Ureter (tissue), 1 donor: Measurements from ENCODE around the gene CSH2. TPM values are rescaled to one million over a fixed set of nuclear protein-coding genes. Genes with fewer than 3 reads are reported as not detected.
A peak's percentile ranks its signal among the peaks of the same experiment; 100 is the strongest.

ENCODE experiments used
- DNase-seq: peaks from one replicate; pipeline ENCODE4 v3.0.0-alpha.2; 2020; ENCODE audit warnings: low spot score
- total RNA-seq: library from RNA; stranded (reverse); gene quantifications from one replicate; pipeline ENCODE4 v1.2.4, GENCODE V29; 2023
- donor health status: DM: yes; HTN: yes; CAD: no.

The CSH2 gene
- total RNA-seq, 1 donor from 2014 or later = not detected

- DNase-seq = no peak
Measured at GRCh38 chr17:63834431-63835166, 38.9 kb downstream of the CSH2 start.

- DNase-seq = no peak
Measured at GRCh38 chr17:63833741-63834373, 39.6 kb downstream of the CSH2 start.

- DNase-seq = no peak
Measured at GRCh38 chr17:63833026-63833740, 40.3 kb downstream of the CSH2 start.

GRCh38 chr17:63832455-63832854 is 41.0 kb downstream of the CSH2 start:
- no peak for DNase-seq

GRCh38 chr17:63832014-63832413 is 41.5 kb downstream of the CSH2 start:
- no peak for DNase-seq

- no peak for DNase-seq
Measured at GRCh38 chr17:63831505-63831904, 42.0 kb downstream of the CSH2 start.

- DNase-seq = no peak
Measured at GRCh38 chr17:63830904-63831491, 42.5 kb downstream of the CSH2 start.

GRCh38 chr17:63830278-63830677 is 43.2 kb downstream of the CSH2 start:
- DNase-seq = no peak

- no peak for DNase-seq
Measured at GRCh38 chr17:63828936-63829335, 44.5 kb downstream of the CSH2 start.

GRCh38 chr17:63827801-63828221 is 45.7 kb downstream of the CSH2 start:
- DNase-seq = no peak

GRCh38 chr17:63827002-63827800 is 46.3 kb downstream of the CSH2 start, which contains the start of the genes FTSJ3 and PSMC5:
FTSJ3 (minus strand) TSS chr17:63827663; CDS start chr17:63826902, 761 bp downstream.
PSMC5 (plus strand) TSS chr17:63827431; CDS start chr17:63827491, 60 bp downstream.
- peak; percentile 95 for DNase-seq

- no peak for DNase-seq
Measured at GRCh38 chr17:63826468-63827001, 46.9 kb downstream of the CSH2 start.

- no peak for DNase-seq
Measured at GRCh38 chr17:63824362-63824761, 49.1 kb downstream of the CSH2 start.

GRCh38 chr17:63823659-63824331 is 49.7 kb downstream of the CSH2 start:
- no peak for DNase-seq

- DNase-seq = no peak
Measured at GRCh38 chr17:63822537-63822936, 50.9 kb downstream of the CSH2 start.

Other genes starting within 250 kb of the CSH2 start
- 13.8 TPM for gene LIMD2, start 173.6 kb downstream of the CSH2 start, total RNA-seq
- 58.6 TPM for gene STRADA, start 131.9 kb downstream of the CSH2 start, total RNA-seq
- gene CCDC47, start 100.1 kb downstream of the CSH2 start, total RNA-seq = 94.9 TPM
- gene DDX42, start 99.5 kb downstream of the CSH2 start, total RNA-seq = 185 TPM
- 121 TPM for gene PSMC5, start 46.2 kb downstream of the CSH2 start, total RNA-seq
- 56.7 TPM for gene FTSJ3, start 46.0 kb downstream of the CSH2 start, total RNA-seq
- 90.6 TPM for gene SMARCD2, start 31.0 kb downstream of the CSH2 start, total RNA-seq
- gene GH2, start 8.3 kb upstream of the CSH2 start, total RNA-seq = not detected
- not detected for gene CSH1, start 22.9 kb upstream of the CSH2 start, total RNA-seq
- not detected for gene CSHL1, start 37.6 kb upstream of the CSH2 start, total RNA-seq
- not detected for gene GH1, start 45.2 kb upstream of the CSH2 start, total RNA-seq
- 12.5 TPM for gene CD79B, start 58.7 kb upstream of the CSH2 start, total RNA-seq
- 2.2 TPM for gene SCN4A, start 99.2 kb upstream of the CSH2 start, total RNA-seq
- 3.5 TPM for gene PRR29, start 124.7 kb upstream of the CSH2 start, total RNA-seq
- gene ICAM2, start 147.0 kb upstream of the CSH2 start, total RNA-seq = 39.0 TPM